DOHH2 (cell line): ENCODE results near the gene ATP8B3.

Source experiments
- CTCF ChIP-seq: fragments of 200-600 bp; sonication (generic); IDR thresholded peaks from one replicate; pipeline ENCODE4 v1.5.1; 2014; ENCODE audit warnings: antibody characterized with exemption, mild to moderate bottlenecking, low read depth, low read length; ENCODE audit not compliant: poor library complexity, severe bottlenecking
- EZH2phosphoT487 ChIP-seq: fragments of 200-600 bp; sonication (generic); IDR thresholded peaks from 2 replicates; pipeline ENCODE4 v1.6.1; 2017; ENCODE audit warnings: borderline replicate concordance, mild to moderate bottlenecking, antibody characterized with exemption, low read length, moderate library complexity, mixed read lengths

DNA sequence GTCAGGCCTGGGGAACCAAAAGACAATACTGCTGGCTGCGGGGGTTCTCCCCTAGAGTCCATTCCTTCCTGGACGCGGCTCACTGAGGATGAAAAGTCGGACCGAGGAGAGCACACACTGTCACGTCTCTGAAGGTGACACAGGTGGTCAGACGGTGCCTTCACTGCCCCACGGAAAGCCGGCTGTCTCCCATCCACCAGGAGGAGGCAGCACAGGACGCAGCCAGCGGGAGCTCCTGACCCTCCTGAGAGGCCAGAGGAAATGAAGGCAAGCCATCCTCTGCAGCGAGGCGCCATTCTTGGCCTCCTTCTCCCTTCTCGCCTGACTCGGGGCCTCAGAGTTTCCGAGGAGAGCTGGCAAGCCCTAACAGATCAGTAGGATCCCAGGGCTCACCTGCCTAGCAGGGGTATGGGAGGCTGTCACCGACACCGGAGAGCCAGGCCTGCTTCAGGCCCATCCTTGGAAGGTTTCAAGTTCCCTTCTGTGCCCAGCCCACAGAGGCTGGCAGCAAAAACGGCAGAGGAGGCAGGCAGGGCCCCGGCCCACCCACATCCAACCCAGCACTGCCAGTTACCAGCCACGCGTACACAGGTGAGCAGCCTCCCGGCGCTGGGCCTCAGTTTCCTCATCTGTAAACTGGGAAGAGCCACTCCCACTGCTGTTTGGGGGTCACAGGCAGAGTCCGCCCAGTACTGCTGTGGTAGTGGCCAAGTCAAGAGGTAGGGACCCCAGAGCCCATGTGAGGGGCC, 31.7 kb upstream of the ATP8B3 start:
- TF ChIP-seq EZH2phosphoT487 (no peak), CTCF (no peak)
